Ureter (tissue), 1 donor: ENCODE measurements around the gene BMPER. TPM values are rescaled to one million over a fixed set of nuclear protein-coding genes. Genes with fewer than 3 reads are reported as not detected.

Source experiments
- DNase-seq: peaks from one replicate; pipeline ENCODE4 v3.0.0-alpha.2; 2020; ENCODE audit warnings: low spot score
- total RNA-seq: library from RNA; stranded (reverse); gene quantifications from one replicate; pipeline ENCODE4 v1.2.4, GENCODE V29; 2023
- donor health status: DM: yes; HTN: yes; CAD: no.

BMPER gene
- total RNA-seq, 1 donor from 2014 or later: 6.8 TPM

DNA sequence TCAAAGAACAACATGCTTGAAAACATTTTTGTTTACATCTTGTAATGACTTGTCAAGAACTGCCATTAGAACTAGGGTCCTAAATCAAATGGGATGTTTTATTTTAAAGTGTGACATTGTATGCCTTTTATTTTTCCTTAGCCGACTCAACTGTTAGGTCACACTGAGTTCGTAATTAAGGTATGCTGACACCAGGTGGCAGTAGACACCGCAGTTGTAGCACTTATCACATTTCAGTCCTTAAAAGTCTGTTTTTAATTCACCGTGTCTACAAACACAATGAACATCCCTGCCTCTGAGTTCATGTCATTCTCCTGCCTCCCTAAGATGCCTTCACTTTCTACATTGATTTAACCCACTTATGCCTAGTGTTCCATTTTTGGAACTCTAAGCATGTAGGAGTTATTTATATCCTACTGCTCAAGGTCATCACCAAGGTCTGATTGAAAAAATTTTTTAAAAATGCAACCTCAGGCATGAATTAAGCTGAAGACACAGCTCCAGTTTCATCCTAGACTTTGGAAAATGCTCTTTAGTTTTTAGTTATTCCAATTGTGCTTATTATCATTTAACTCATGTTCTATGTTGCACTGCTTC lies 186.1 kb downstream of the BMPER start:
- DNase-seq: no peak

DNA sequence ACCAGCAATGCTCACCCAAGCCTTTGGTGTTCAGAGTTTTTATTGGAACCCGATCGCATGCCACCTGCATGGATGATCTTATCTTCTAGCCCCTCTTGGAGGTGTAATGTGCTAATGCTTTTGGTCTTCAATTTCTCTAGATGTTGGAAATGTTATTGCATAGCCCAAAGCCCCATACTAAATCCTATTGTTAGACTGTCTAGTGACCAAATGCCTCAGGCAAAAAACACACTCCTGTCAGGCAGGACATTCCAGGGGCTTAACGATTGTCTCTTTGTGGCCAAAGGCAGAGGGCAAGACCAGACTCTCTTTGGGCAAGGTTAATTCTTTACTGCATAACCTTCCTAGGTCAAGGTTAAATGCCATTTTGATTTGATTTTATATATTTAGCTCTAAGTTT lies 187.9 kb downstream of the BMPER start:
- no peak for DNase-seq

DNA sequence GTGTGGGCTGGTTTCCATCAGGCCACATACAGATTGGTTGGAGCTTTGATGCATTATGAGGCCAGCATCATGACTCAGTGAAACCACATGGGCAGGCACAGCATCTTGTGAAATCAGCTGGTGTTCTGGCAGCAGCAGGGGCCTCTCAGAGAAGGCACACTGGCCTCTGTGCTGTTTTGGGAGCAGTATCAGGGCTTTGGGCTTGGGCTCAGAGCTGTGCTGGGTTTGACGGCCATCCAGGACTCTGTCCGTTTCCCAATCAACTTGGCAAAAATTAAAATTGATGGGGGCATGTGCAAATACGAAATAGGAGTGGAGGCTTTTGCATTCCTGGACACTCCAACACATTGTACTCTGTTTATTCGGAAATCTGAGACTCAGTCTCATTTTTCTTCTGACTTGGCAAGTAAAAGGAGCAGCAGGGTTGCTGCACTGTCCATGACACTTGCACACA lies 190.9 kb downstream of the BMPER start:
- DNase-seq: peak; percentile 56

DNA sequence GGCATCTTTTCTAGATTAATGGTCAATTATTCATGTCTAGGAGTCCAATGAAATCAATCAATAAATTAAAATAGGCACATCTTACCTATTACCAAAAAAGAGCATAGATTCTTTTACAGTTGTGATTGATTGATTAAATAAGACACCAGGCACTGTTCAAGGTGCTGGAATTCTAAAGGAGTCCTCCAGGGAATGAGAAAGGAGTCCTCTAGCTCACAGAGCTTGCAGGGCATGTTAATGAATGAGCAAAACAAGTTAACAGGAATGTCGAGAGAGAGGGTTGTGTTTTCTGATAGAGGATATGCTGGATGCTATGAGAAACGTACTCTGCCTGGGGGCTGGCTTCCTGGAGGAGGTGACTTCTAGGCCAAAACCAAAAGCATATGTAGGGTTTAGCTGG lies 191.4 kb downstream of the BMPER start:
- no peak for DNase-seq

DNA sequence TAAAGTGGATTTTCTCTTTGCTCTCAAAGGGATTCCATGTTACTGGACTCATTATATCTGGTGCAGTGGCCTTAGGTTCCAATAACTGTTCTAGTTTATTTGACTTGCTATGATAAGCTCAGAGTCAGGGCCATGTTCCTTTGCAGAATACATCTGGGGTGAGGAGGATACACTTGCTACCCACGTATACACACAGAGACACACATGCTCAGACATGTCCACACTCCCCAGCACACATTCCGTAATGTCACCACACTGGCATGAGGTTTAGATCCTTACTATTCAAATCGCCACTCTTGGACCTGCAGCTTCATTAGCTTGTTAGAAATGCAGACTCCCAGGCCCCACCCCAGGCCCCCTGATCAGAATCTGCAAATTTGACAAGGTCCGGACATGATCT lies 195.3 kb downstream of the BMPER start:
- no peak for DNase-seq

DNA sequence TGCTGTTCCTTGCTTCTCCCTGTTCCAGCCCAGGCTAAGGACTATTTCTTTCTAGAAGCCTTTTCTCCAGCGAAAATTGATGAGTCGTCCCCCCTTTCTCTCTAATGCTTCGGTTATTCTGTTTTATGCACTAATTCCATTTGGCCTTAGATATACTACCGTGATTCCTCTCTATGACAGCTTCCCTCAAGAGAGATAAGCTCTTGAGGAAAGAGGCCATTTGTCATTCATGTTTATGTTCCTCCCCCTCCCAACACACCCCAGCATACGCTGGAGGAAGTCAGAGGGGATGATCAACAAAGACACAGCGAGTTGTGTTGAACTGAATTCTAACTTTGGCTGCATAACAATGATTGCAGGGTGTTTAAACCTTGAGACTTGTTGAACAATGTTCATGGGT lies 198.8 kb downstream of the BMPER start:
- DNase-seq: no peak

DNA sequence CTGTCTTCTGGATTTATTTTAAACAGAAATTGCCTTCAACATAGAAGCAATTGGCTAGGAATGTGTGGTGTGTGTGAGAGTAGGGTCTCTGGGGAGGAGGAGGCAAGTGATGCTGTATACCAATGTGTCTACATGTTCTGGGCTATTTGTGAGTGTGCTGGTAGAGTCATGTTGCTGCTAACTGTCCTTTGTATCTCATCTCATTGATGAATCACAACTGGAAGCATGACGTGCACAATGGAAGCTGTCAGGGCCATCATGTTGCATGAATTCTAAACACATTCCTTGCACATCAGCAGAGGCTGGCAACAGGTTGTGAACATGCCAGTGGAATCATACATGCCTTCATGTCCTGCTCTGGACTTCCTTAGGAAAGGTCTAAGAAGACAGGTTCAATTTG lies 199.7 kb downstream of the BMPER start:
- no peak for DNase-seq

DNA sequence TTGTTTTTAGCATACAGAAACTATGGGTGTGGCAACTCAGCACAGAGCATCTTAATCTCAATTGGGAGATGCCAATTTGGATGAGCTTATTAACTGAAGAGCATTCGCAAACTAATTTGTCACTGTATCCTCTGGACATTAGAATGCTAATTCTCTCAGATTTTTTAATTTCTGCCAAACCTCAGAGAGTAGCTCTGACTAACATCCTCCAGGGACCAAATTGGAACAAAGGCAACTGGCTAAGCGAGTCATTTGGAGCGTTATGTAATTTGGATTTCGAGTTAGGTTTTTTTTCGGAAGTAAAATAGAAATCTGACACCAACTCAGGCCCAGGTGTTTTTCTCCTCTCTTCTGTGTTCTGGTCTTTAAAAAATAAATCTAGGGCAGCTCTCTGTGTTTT lies 201.9 kb downstream of the BMPER start:
- no peak for DNase-seq

DNA sequence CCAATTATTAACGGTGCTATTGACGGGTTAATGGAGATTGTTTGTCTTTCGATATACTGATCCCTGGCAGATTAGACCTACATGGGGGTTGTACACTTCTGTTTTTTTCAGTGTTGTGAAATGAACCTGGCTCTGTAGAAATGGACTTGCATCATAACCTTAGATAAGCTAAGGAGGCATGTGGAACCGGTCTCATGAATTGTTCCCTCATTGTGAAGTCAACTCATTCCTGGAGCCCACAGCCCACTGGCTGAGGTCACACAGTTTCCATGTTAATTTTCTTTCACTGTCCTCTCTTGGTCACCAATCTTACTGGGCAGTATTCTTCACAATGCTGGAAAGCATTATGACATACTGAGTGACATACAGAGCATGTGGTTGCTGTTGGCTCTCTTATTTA lies 202.8 kb downstream of the BMPER start:
- DNase-seq: no peak

DNA sequence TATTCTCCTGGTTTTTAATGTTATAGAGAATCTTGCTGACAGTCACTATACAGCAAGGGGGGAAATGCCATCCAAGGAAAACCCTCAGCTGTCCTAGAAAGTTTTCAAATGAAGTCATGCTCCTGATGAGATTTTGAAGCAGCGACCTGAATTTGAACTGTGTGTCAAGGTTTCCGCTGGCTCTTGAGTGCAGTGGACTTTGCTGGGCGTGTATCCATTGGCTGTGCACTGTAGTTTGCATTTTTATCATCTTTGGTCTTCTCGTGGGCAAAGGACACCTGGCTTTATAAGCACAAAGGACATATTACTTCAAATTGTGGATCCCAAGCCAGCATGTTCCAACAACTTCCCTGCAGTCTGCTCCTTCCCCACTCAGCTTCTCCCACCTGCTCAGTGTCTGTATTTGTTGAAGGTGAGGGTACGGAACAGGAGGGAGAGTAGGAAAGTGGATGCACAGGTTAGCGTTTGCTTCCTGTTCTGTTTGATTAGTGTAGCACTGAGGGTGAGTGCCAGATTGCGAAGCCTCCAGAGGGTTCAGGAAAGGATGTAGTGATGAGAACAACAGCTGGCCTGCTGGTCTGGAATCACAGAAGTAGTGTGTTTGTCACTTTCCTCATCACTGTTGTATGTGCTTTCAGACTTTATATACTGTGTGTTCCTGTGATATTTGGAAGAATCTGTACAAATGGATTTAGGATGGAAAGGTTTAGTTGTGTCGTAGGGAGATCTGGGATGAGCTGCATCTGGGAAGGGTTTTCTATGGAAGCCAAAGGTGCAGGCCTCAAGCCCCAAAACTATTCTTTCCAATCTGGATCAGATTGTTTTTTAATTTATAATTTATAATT lies 204.8 kb downstream of the BMPER start:
- DNase-seq: no peak

DNA sequence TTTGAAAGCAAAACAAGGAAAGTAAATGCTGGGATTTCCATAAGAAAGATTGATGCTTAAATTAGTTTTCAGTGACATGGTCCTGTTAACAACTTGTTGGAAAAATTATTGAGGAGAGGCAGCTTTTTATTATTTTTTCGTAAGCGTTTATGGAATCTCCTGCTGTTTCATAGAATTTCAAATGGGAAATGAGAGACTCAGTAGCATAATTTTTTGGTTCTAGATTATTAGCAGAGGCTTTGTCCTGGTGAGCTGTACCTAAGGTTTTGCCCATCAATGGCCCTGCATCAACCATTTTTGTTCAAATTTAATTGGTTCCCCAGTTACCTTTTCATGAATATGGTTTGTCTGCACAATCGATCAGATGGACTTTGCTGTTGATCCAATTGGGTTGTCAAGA lies 205.7 kb downstream of the BMPER start:
- DNase-seq: no peak

DNA sequence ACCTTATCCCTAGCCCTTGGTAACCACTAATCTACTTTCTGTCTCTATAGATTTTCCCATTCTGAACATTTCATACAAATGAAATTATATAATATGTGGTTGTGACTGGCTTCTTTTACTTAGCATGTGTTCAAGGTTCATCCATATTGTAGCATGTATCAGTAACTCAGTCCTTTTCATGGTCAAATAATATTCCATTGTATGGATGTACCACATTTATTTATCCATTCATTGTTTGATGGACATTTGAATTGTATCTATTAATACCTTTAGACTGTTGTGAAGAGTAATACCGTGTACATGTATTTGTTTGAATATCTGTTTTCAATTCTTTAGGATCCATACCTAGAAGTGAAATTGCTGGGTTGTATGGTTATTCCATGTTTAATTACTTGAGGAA lies 210.2 kb downstream of the BMPER start:
- no peak for DNase-seq

DNA sequence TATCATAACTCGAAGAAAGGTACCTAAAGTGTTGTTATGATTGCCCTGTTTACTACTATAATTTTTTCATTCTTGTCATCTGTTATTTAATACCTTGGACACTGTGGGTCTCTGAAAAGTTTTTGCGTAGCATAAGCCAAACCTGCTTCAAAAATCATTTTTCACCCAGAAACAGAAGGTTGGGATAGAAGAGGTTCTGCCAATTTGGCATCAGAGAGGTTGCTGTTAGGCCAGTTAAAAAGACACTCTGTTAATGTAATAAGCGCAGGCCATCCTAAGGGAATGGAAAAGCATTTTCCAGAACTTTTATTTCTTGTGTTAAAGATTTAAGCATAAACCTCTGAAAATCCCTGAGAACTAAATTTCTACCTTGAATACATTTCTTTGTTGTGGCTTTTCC lies 212.2 kb downstream of the BMPER start:
- DNase-seq: no peak

DNA sequence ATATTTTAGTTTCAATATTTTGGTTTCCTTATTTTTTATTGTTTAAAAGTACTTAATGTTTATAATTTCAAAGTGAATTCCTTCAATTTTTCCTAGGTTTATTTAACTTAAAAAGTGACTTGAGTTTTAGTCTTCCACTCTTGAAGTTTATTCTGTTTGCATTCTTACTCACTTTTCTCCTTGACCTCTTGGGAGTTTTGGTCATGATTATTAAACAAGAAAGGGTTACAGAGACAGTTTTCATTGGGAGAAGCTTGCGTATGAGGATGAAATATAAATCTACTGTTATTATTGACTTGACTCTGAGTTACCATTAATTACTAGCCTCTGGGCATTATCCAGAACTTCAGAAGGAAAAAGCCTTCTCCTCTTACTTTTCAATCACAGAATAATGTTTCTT lies 216.0 kb downstream of the BMPER start:
- DNase-seq: no peak

DNA sequence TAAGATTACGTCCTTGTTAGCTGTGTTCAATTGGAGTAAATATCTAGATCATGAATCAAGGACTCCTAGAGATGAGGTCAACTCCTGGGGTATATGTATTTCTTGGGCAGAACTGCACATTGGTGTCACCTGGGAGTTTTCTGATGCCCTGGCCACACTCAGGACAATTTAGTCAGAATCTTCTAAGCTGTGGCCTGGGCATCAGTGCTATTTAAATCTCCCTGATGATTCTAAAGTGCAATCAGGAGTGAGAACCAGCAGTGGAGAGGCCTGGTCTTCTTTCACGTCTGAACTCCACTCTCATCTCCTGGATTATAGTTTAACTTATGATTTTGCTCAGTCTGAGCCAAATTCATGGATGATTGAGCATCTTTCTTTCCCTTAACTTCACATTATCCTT lies 218.0 kb downstream of the BMPER start:
- no peak for DNase-seq

DNA sequence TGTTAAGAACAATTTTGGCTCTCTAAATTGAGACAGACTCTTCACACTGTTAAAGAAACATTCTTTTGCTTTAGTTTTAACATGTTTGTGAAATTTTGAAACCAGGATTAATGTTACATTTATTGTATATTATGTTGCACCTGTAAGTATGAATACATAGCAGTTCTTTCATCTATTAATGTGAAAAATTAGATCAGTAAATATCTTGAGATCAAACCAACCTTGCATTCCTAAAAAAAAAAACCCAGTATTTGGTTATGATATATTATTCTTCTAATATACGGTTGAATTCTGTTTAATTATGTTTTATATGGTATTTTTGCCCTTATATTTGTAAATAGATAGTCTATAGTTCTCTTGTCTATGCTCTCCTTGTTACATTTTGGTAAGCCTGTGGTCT lies 219.4 kb downstream of the BMPER start:
- DNase-seq: no peak

DNA sequence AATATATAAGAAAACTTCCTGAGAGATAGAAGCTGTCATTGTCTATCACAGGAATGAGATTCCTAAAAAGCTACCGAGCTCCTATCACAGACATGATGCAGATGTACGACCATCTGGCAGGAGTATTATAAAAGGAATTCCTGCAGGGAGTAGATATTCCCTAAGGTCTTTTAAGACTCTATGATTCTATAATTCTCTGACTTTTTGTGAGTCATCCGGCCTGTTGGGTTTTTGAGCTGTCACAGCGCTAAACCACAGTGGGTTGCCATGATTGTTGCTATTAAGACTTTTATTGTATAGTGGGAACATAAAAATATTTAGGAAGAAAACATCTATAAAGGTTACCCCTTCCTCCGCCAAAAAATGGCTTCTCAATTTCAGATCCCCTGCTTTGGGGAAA lies 223.4 kb downstream of the BMPER start:
- no peak for DNase-seq

DNA sequence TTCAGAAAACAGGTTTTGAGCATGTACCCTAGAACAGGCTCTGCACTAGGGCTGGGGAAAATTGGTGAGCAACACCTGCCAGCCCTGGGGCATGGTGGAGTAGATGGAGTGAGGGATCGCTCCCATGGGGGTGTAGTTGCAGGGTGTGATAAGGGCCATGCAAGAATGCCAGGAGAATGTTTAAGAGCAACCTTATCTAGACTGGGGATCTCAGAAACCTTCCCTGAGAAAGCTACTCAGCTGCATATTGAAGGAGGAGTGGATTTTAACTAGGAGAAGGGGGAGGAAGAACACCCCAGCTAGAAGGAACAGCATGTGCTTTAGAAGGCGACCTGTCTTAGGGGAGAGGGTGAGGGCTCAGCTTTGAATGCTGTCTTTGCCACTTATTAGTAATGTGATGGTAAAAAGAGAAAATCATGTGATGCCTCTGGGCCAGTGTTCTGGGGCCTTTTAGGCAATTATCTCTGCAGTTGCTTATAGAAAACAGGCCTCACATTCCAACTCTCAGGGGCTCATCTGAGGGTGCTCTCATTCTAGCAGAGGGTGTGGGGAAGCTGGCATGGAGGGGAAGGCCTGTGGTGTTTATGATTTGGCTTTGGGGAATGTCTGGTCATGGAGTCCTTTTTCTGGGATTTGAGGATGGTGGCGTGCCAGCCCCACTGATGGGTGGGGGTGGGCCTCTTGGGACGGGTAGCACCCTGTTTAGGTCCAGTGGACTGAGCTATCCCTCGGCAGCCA lies 225.4 kb downstream of the BMPER start:
- DNase-seq: no peak

DNA sequence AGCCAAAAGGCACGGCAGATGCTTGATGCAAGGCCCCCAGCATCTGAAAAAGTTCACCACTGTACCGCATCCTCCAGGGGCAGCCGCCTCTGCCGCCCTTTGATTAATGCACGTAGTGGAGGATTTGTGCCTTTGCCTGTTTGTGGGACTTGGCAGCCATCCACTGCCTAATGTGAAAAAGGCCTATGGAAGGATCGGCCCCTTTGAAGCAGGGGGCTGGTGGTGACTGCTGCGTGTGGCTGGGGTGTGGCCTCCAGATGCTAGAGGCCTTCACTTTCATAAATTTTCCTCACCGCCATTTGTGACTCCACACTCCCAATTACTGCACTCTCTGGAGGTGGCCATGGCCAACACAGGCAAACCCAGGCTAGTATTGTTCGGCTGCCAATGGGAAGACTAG lies 226.0 kb downstream of the BMPER start:
- no peak for DNase-seq

DNA sequence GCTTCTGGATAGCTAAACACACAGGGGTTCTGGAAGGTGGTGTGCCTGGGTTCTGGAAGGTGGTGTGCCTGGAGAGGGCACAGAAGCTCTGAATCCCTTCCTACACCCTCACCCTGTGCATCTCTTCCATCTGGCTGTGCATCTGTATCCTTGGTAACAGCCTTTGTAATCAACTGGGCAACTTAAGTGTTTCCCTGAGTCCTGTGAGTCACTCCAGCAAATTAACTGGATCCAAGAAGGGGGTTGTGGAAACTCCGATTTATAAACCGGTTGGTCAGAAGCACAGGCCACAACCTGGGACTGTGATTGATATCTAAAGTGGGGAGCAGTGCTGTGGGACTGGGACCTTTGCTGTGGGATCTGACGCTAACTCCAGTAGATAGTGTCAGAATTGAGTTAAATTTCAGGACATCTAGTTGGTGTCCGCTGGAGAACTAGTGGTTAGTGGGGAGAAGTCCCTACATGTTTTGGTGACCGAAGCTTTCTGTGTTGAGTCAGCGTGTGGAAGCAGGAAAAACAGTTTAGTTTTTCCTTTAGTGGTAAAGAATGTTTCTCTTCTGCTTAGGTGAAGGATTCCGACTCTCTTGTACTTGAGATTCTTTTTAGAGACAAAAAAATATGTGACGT lies 228.1 kb downstream of the BMPER start:
- no peak for DNase-seq

DNA sequence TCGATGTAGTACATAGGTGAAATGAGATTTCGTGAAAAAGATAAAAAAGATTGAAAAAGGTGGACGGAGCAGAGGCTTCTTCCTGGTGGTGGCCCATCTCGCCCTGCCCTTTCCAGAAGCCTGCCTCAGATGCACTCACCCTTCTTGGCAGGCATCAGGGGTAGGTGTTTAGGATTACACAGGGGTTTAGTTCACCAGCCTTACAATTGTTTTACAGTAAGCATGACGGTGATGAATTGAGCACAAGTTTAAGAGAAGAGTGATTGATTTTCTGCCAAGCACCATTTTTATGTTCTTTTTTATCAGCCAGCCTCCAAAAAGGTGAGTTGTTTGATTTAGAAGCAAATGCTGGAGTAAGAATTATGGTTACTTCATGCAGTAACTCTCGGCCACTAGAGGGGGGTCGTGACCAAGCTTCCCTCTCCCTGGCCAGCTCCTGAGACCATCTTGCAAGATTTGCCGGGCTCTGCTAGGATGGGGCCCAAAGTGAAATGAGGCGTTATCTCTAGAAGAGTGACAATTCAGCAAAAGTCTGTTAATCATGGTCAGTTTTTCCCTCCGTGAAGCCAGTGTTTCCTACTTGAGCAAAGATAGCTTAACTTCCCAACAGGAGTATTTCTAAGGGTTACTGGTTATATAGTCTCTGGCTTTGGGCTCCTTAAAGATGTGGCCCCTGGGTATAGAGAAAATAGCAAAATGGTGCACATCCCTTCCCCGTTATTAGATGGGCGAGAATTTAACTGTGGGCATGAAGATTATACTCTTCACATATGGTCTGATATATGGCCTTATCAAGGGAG lies 228.8 kb downstream of the BMPER start:
- peak; percentile 81 for DNase-seq

DNA sequence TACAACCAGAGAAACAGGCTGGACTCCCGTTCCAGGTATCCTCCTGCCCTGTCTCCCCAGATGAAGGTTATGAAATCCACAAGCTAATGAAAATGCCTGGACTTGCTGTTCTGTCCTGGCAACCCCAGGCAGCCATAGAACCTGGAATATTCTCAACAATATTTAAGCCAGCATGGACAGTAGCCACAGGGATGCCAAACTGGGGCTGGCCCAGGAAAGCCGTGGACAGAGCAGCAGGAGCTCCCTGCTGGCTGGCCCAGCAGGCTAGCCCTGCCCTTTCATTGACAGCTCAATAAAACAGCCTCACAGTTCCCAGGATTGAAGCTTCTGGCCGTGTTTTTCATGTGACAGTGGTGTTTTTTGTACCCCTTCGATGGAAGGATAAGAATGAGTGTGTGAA lies 230.6 kb downstream of the BMPER start:
- no peak for DNase-seq
